Stimulated activated CD8-positive, alpha-beta memory T cell treated with anti-CD3 and anti-CD28 coated beads, Interleukin-15, amount 100 ng/mL, for 48 hours (primary cell): ENCODE results near the gene G2E3.
"Not testable (repeated sequence)": the region's sequence is repeated elsewhere in the genome, so short reads cannot be mapped to it uniquely, and the experiment has no call there.

Experiments used
- DNase-seq, 2 donors: peaks; one replicate each; pipeline ENCODE4 v3.0.0-alpha.2; 2020; ENCODE audit warnings: low read depth in 2 of 2

The G2E3 gene

DNA sequence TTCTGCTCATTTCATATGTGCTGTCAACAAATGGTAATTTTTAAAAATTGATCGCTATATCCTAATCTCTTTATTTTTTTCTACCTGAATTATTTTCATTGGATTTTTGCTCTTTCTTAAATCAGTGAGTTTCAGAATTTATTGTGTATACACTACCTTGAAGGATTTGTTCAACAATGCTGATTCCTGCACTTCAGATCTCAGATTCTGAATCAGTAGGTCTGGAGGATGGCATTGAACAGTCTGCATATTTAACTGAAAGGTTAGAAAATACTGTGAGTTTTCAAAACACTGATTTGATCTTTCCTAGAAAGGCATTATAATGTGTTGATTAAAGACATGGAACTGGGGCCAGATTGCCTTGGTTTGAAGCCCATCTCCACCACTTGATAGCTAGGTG, 1.6 kb downstream of the G2E3 start:
- no peak for DNase-seq

DNA sequence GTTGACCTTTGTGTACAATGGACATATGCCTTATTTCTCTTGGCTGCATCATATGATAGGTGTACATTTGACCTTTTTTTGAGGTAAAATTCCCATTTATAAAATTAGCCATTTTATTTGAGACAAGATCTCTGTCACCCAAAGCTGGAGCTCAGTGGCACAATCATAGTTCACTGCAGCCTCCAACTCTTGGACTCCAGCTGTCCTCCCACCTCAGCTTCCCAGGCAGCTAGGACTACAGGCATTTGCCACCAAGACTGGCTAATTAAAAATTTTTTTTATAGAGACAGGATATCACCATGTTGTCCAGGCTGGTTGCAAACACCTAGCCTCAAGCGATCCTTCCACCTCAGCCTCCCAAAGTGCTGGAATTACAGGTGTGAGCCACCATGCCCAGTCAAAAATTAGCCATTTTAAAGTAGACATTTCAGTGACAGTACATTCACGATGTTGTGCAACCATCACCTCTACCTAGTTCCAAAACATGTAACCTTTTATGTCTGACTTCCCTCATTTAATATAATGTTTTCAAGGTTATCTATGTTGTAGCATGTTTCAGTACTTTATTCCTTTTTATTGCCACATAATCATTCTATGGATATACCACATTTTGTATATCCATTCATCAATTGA, 5.4 kb downstream of the G2E3 start:
- DNase-seq = no peak

DNA sequence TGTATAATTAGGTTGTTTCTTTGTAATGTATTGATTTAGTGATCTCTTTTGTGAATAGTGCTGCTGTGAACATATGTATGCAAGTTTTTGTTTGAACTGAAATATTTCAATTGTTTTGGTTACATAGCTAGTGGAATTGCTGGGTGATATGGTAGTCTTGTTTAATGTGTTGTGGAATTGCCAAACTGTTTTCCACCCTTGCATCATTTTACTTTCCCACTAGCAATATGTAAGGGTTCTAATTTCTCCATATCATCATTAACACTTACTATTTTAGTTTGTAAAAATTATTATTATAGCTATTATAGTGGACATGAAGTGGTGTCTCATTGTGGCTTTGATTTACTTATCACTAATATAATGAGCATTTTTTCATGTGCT, 5.9 kb downstream of the G2E3 start:
- no peak for DNase-seq

DNA sequence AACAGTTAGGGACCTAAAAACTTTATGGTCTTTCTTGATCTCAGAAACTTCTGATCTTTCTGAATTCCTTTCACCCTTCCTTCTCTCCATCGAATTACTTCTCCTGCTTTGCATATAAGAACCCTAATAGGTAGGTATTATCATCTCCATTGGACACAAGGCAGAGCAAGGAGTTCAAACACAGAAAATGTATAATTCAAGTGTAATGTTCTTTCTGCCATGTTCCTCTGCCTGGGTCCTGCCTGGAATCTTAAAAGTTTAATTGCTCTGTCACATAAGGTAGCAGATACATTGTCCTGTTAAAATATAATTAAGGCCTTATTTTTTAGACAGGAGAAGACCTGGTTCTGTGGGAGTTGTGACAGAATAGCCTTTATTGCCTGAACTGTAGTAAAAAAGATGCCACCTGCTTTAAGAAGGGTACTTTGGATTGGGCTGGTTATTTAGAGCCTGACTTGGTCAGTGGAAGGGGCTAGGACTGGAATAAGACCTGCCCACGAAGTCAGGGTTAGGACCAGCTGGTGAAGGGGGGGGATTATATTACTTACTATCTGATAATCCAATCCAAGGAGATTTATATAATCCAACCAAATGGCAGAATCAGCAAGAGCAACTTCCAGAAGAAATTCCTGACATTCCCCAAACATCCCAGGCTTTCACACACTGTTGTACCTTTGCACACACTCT, 10.4 kb downstream of the G2E3 start:
- DNase-seq = no peak

DNA sequence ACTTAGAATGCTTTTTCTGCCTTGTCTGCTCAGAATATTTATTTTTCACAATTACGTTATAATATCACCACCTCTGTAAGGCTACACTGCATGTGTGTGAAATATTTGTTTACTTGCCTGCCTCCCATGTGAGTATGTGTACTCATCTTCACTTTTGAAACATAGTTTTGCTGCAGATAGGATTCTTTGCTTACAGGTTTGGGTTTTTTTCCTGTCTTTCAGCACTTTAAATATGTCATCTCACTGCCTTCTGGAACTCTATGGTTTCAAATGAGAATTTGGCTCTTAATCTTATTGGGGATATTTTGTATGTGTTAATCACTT, 10.9 kb downstream of the G2E3 start:
- no peak for DNase-seq

DNA sequence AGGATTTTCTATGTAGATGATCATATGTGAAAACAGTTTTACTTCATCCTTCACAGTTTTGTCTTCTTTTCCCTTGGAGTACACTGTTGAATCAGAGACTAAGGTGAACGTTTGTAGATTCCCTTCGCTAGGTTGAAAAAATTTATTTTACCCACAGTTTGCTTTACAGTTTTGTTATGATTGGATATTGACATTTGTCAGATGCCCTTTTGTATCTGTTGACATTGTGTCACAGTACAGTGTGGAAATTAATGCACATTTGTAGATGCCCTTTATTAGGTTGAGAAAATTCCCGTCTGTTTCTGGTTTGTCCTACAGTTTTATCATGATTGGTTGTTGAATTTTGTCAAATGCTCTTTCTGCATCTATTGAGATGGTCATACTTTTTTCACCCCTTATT, 13.3 kb downstream of the G2E3 start:
- no peak for DNase-seq

DNA sequence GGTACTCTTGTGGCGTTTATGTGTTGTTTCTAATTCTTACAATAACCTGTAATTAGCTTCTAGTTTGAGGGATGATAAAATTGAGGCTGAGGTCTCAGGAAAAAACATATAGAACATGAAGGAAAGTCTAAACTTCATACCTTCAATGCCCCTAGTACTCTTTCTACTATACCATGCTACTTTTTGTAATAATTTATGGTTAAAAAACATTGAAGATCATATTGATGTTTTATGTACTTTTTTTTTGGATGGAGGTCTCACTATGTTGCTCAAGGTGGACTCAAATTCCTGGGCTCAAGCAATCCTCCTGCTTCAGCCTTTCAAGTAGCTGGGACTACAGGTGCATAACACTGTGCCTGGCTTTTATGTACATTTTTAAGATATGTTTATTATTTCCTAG, 13.8 kb downstream of the G2E3 start:
- no peak for DNase-seq

DNA sequence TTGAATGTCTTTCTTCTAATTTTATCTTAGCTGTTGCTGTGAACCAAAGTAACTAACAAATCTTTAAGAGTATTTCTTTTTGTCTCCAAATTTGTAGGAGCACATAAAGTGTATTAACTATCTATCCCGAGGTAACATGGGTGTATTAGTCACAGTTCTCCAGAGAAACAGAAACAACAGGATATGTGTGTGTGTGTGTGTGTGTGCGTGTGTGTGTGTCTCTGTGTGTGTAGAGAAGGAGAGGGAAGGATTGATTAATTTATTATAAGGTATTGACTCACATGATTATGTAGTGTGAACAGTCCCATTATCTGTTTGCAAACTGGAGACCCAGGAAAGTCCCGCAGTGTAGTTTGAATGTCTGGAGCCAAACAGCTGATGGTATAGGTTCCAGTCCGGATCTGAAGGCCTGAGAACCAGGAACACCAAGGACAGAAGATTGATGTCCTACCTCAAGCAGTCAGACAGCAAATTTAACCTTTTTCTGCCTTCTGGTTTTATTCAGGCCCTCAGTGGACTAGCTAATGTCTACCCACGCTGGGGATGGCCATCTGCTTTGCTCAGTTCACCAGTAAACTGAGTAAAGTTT, 14.4 kb downstream of the G2E3 start:
- no peak for DNase-seq

DNA sequence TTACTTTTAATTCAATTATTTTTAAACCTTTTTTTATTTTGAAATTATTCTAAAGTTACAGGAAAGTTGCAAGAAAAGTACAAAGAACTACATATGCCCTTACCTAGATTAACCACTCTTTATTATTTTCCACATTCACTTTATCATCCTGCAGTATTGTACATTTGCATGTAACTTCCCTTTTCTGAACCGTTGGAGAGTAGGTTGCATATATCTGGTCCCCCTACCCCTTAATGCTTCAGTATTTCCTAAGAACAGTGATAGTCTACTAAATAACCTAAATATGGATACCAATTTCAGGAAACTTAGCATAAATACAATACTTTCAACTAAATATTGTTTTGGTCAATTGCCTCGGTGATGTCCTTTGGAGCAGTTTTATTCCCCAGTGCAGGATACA, 15.0 kb downstream of the G2E3 start:
- no peak for DNase-seq

DNA sequence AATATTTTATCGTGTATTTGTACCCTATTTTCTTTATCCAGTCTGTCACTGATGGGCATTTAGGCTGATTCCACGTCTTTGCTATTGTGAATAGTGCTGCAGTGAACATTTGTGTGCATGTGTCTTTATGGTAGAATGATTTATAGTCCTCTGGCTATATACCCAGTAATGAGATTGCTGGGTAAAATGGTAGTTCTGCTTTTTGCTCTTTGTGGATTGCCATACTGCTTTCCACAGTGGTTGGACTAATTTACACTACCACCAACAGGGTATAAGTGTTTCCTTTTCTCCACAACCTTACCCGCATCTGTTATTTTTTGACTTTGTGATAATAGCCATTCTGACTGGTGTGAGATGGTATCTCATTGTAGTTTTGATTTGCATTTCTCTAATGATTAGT, 15.8 kb downstream of the G2E3 start:
- not testable (repeated sequence) for DNase-seq

DNA sequence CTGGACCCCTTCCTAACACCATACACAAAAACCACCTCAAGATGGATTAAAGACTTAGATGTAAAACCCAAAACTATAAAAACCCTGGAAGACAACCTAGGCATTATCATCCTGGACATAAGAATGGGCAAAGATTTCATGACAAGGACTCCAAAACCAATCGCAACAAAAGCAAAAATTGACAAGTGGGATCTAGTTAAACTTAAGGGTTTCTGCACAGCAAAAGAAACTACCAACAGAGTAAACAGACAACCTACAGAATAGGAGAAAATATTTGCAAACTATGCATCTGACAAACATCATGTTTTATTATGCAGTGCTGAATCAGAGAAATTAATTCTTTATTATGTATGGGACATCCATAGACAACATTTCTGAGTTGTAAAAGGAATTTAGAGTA, 17.4 kb downstream of the G2E3 start:
- DNase-seq = not testable (repeated sequence)

DNA sequence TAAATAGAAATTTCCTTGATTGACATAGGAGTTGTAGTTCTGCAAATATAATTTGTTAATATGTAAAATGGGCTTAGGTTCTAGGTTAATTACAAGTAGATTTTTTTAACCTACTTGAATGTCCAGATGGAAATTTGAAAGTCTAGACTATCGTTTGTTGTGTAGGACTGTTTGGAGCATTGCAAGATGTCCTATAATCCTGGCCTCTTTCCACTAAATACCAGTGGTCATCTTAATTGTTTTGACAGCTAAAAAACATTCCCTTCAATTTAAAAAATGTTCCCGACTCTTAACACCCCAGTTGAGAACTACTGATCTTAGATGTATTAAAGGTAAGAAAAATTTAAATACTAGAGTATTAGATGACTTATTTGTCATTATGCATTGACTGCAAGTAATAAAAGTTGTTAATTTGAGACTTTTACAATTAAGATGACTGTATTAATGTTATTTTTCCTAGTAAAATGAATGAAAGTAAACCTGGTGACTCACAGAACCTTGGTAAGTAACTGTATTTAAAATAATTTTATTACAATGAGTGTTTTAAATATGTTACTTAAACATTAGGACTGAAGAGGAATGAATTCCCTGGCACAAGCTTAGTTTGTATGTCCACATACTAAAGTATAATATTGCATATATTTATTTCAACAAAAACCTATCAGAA, 21.8 kb downstream of the G2E3 start:
- no peak for DNase-seq

DNA sequence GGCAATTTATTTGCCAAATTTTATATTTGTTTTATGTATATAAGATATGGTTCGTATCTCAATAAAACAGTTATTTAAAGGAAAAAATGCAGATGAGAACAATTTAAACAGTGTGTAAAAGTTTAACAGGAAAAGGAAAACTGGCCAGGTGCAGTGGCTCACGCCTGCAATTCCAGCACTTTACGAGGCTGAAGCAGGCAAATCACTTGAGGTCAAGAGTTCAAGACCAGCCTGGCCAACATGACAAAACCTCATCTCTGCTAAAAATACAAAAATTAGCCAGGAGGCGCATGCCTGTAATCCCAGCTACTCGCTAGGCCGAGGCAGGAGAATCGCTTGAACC, 22.3 kb downstream of the G2E3 start:
- DNase-seq = no peak

DNA sequence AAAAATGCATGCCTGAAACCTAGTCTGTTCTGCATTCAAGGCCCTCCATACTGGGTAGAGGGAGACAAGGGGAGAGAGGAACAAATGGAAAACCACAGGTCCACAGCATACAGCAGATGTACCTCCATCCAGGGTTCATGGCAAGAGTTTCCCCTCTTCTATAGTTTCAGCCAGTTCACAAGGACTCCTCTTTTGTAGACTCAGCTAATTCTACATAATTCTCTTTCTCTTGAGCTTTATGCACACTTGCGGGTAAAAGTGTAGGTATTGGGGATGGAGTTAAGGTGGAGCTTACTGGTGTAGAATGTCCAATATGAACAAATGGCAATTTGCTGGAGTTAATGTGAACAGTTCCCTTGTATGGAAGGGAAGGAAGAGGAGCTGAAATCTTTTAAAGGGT, 23.4 kb downstream of the G2E3 start:
- no peak for DNase-seq

DNA sequence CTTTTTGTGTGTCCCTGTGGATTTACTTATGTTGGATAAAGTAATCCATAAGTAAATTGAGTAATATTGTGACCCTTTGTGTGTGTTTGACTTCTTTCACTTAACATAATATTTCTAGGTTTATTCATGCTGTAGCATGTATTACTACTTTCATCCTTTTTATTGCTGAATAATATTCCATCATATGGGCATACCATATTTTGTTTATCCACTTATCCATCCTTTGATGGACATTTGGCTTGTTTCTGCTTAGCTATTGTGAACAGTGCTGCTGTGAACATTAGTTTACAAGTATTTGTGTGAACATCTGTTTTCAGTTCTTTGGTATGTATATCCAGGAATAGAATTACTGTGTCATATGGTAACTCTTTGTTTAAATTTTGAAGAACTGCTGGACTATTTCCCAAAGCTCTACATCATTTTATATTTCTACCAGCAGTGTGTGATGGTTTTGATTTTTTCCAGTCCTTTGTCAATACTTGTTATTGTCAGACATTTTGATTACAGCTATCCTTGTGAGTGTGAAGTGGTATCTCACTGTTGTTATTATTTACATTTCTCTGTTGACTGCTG, 25.2 kb downstream of the G2E3 start:
- no peak for DNase-seq

DNA sequence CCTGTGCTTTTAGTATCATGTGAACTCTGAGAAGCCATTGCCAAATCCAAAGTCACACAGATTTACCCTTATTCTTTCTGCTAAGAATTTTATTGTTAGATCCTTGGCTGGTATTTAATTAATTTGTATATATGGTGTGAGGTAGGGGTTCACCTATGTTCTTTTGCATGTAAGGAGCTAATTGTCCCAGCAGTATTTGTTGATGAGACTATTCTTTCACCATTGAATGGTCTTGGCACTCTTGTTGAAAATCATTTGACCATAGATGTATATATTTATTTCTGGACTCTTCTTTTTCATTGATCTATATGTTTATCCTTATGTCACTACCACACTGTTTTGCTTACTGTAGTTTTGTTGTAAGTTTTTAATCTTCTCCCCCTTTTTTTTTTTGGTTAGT, 26.2 kb downstream of the G2E3 start:
- no peak for DNase-seq

DNA sequence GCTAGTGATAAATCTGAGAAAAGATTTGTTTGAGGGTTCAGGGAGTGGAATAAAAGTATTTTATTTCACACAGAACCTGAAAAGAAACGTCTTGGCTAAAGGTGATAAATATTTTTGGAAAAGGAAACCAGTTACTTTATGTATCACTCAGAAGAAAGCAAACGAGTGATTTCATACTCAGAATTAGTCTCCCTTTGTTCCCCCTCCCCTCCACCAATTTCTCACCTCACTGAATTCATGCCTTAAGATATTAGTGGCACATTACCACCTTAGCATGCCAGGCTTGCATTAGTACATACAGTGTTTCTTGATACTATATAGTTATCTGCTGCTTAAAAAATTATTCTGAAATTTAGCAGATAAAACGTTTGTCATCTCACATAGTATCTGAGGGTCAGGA, 28.2 kb downstream of the G2E3 start:
- no peak for DNase-seq

DNA sequence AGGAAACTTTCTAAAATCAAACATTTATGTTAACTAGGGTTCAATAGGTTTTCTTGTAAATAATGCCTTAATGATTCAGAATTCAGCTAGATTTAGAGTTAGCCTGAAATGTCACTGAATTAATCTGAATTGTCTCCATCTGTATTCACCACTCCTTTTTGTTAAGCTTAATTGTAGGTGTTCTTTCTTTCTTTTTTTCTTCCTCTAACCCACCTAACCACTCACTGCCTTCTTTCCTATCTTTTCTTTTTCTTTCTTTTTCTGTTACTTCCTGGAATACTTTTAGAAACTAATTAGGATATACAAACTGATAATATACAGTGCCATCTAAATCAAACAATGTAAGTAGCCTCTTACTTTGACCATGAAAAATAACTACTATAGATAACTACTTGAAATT, 29.9 kb downstream of the G2E3 start:
- no peak for DNase-seq

DNA sequence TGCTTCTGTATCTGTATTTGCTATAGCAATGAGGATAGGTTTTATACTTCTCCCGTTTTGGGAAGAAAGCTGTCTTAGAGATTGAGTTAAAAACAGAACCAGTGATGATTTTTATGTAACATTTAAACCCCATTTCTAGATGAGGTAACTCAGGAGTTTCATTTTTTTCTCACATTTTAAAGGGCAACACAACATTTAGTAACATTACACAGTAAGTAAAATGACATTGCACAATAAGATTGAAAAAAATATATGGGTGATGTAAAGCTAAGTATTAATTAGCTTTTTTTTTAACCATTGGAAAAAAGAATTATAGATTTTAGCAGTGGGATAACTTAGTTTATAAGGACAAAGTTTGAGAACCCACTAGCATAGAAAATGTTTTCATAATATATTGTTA, 38.0 kb downstream of the G2E3 start:
- DNase-seq = no peak

DNA sequence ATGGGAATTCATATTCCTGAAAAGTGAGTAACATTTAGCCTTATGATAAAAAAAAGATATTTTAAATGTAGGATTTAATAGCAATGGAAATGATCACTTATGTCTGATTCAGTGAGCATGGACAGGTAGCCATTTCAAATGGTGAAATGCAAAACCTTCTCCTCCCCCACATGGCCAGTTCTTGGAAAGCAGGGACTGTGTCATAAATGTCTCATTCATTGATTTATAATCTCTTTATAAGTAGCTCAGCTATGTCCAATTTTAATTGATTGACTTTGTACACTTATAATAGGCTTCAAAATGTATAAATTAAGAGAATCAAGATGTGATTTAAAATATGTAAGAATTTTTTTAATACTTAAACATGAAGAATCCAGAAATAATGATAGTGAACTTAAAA, 38.5 kb downstream of the G2E3 start:
- DNase-seq = no peak

DNA sequence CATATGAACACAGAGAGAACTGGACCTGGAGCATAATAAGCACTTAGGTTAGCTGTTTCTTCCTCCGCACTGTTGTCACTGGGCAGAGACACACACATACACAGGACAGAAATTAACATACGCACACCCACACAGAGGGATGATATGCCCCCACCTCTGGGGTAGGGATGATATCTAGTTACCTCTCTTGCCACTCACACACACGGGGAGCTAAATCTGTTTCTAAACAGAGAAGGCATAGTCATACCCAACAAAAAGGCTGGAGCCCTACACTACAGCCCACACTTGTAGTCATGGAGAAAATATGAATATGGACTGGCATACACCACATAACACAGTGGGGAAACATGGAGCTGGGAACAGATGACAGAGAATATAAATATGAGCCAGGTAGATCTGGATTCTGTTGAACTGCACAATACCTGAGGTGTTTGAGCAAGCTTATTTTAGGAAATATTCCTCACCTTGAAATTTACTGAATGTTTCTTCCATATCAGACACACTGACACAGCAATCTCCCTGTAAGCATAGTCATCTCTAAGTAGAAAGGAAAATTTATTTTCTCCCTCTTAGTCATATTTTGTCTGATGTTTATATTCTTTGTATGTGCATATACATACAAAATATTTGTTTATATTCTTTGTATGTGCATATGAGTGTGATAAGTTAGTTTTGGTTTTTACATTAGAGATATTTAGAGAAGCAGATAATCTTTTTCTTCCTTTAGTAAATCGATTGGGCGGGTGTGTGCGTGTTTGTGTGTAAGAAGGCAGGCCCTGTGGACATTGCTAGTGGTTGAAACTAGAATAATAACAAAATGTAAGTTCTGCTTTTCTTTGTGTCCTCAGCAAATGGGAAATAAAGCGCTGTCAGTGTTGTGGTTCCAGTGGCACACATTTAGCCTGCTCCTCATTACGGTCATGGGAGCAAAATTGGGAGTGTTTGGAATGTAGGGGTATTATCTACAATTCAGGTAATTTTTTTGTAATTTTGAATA, 42.3 kb downstream of the G2E3 start:
- DNase-seq = no peak

DNA sequence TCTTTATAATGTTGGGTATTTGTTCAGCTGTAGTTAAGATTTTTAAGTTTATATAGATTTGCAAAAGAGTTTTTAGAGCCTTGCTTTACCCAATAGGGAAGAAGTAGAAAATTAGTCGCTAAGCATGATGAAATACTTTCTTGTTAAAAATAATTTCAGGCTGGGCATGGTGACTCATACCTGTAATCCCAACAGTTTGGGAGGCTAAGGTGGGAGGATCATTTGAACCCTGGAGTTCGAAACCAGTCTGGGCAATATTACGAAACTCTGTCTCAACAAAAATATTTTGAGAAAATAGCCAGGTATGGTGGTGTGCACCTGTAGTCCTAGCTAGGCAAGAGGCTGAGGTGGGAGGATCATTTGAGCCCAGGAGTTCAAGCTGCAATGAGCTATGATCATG, 44.4 kb downstream of the G2E3 start:
- no peak for DNase-seq
